Measurements from ENCODE around the gene PIP4K2C. TPM values are rescaled to one million over a fixed set of nuclear protein-coding genes. Genes with fewer than 3 reads are reported as not detected.

PIP4K2C gene
- total RNA-seq, result 10 to 100 TPM; 37.4 to 51.1 TPM

GRCh38 chr12:57590864-57591781, at the start of gene PIP4K2C:
Gene PIP4K2C (plus strand): TSS chr12:57591192. CDS start chr12:57591290, 98 bp downstream.
- peak within 1 kb of the TSS; percentile 72 to 83 for H3K27ac ChIP-seq
- DNase-seq (ENCODE audit: low spot score), result peak; percentile 87
- peaks cover 12% of the 10 kb centered on the region for H3K4me1 ChIP-seq (replicated peaks)
- intact Hi-C loops (cut with DNase I), result no loop called here
- peak within 1 kb of the TSS; percentile 95 to 98 for H3K4me3 ChIP-seq
- H3K27me3 ChIP-seq (replicated peaks; ENCODE audit: insufficient read depth), result no peaks in the 10 kb centered on the region
- H3K36me3 ChIP-seq, result no peaks in the 10 kb centered on the region
- TF ChIP-seq, protein P1, sequence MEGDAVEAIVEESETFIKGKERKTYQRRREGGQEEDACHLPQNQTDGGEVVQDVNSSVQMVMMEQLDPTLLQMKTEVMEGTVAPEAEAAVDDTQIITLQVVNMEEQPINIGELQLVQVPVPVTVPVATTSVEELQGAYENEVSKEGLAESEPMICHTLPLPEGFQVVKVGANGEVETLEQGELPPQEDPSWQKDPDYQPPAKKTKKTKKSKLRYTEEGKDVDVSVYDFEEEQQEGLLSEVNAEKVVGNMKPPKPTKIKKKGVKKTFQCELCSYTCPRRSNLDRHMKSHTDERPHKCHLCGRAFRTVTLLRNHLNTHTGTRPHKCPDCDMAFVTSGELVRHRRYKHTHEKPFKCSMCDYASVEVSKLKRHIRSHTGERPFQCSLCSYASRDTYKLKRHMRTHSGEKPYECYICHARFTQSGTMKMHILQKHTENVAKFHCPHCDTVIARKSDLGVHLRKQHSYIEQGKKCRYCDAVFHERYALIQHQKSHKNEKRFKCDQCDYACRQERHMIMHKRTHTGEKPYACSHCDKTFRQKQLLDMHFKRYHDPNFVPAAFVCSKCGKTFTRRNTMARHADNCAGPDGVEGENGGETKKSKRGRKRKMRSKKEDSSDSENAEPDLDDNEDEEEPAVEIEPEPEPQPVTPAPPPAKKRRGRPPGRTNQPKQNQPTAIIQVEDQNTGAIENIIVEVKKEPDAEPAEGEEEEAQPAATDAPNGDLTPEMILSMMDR (IDR thresholded peaks at IDR 0.05), result peak in 2 of 4 experiments; percentile 9 to 11
- peak; percentile 76 for TF ChIP-seq POLR2AphosphoS5 (IDR thresholded peaks at IDR 0.05)
- TF ChIP-seq POLR2A (IDR thresholded peaks at IDR 0.05), result peak; percentile 52
- H3K9me3 ChIP-seq, result no peaks in the 10 kb centered on the region
- 1% methylated on average over 35 of the region's 69 CpGs for WGBS

GRCh38 chr12:57541717-57542116, 49.3 kb upstream of the PIP4K2C start:
- Histone ChIP-seq H3K36me3 (no peaks in the 10 kb centered on the region), H3K9me3 (no peaks in the 10 kb centered on the region), H3K27ac (no peak overlapping the region), H3K27me3 (replicated peaks; ENCODE audit: insufficient read depth) (no peaks in the 10 kb centered on the region), H3K4me1 (replicated peaks) (peaks cover 7% of the 10 kb centered on the region), H3K4me3 (no peak overlapping the region)
- 87% methylated on average over 2 of the region's 2 CpGs for WGBS
- DNase-seq (ENCODE audit: low spot score), result no peak
- intact Hi-C loops (cut with DNase I), result no loop called here
- TF ChIP-seq, protein P1 (IDR thresholded peaks at IDR 0.05), result no peak
- TF ChIP-seq POLR2A (IDR thresholded peaks at IDR 0.05) (no peak), POLR2AphosphoS5 (IDR thresholded peaks at IDR 0.05) (no peak)

DNA sequence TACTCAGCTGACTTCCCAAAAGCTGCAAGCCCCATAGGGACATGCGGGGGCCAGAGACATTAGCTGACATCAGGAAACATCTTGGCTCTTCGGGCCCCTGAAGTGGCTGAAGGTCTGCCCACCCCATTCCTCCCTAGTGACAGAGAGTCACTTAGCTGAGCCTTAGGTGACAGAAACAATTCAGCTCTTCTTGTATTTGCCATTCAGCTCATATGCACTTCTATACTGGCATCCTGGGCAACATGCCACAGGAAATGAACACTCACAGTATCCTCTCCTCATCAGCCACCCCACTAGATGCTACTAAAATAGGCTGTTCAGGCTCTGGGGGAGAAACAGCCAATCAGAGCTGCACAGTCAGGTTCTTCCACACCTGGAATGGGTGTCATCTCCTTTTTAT, 47.4 kb upstream of the PIP4K2C start:
- H3K4me1 ChIP-seq (replicated peaks), result peaks cover 7% of the 10 kb centered on the region
- DNase-seq (ENCODE audit: low spot score), result no peak
- H3K27ac ChIP-seq, result no peak overlapping the region
- H3K36me3 ChIP-seq, result no peaks in the 10 kb centered on the region
- H3K27me3 ChIP-seq (replicated peaks; ENCODE audit: insufficient read depth), result peaks cover 1% of the 10 kb centered on the region
- H3K9me3 ChIP-seq, result no peaks in the 10 kb centered on the region
- intact Hi-C loops (cut with DNase I), result no loop called here
- TF ChIP-seq POLR2AphosphoS5 (IDR thresholded peaks at IDR 0.05) (no peak), POLR2A (IDR thresholded peaks at IDR 0.05) (no peak)
- TF ChIP-seq, protein P1 (IDR thresholded peaks at IDR 0.05), result no peak
- H3K4me3 ChIP-seq, result no peak overlapping the region
- 83% methylated on average over 2 of the region's 2 CpGs for WGBS

GRCh38 chr12:57545809-57546437, 45.1 kb upstream of the PIP4K2C start:
- Histone ChIP-seq H3K27me3 (replicated peaks; ENCODE audit: insufficient read depth) (peaks cover 11% of the 10 kb centered on the region), H3K36me3 (no peaks in the 10 kb centered on the region), H3K4me3 (peak overlapping the region; percentile 99), H3K27ac (peak overlapping the region; percentile 84 to 88), H3K4me1 (replicated peaks) (peaks cover 7% of the 10 kb centered on the region), H3K9me3 (no peaks in the 10 kb centered on the region)
- DNase-seq (ENCODE audit: low spot score), result no peak
- WGBS, result 60% methylated on average over 15 of the region's 15 CpGs
- TF ChIP-seq POLR2A (IDR thresholded peaks at IDR 0.05) (no peak), POLR2AphosphoS5 (IDR thresholded peaks at IDR 0.05) (no peak)
- TF ChIP-seq, protein P1 (IDR thresholded peaks at IDR 0.05), result no peak
- intact Hi-C loops (cut with DNase I), result no loop called here

Measured in prostate gland (tissue), 2 donors.